Measurements from ENCODE around the gene MUC21.

The MUC21 gene

DNA sequence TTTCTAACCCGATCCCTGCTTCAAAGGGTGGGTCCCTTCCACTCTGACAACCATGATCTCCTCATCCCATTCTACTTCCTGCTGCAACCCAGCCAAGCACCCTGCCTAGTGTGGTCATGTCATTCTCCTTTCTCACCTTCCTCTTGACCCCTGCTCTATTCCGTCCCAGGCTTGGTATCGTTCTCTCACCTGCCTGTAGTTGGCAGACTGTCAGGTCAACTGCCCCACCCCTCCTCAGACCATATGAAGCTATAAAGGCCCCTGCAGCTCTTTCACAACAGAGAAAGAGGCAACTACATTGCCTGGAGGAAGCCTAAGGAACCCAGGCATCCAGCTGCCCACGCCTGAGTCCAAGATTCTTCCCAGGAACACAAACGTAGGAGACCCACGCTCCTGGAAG is at the start of gene MUC21:
Gene MUC21 (plus strand): TSS at position 280 of the 400 bp plus-strand sequence. CDS start 241 bp downstream, outside the sequence.
- no peak for DNase-seq (ENCODE audit: low read depth)

DNA sequence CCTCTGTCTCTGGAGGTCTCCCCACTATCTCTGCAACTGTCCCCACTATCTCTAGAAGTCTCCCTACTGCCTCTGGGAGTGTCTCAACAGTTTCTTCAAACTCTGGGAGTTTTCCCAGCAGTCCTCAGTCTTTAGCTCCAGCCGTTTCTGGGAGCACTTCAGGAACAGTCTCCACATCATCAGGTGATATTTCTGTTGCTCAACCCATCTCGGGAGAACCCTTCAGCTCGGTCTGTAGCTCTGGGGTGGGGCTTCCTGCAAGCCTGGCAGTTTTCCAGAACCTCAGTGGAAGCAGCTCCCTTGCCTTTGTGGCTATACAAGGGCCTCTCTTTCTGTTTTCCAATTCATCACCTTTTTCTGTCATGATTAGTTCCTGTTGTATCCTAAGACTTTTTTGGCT is 48.5 kb upstream of the MUC21 start:
- DNase-seq (ENCODE audit: low read depth) = no peak

DNA sequence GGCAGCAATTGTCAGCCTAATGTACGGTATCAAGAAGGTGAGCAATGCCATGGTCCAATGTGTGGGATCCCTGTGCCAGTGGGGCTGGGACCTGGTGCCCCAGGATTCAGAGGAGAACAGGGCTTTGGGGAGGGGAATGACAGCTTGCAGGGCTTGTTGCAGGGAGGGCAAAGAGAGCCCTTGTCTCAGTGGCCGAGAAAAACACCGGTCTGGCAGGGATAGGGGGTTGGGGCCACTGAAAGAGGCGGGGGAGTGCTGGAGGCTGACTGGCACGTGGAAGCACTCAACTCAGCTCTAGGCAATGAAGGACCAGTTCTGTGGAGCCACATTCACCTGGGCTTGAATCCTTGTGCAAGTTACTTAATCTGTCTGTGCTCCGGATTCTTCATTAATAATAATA is 46.3 kb upstream of the MUC21 start:
- DNase-seq (ENCODE audit: low read depth) = no peak

DNA sequence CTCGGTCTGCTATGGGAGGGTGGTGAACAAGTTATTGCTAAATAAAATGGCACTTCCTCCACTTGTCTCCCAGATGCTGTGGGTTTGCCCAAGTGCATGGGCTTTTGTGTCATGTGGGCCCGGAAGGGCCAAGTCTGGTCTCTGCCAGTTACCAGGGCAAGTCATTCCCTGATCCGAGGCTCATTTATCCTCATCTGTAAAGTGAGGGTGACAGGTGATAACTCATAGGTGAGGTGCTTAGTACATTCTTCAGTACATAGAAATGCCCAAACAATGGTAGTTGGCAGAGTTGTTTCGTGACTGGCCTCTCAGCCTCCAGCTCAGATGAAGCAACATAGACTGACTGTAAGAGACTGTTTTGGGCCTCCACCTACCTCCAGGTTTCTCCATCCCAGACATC is 44.8 kb upstream of the MUC21 start:
- no peak for DNase-seq (ENCODE audit: low read depth)

DNA sequence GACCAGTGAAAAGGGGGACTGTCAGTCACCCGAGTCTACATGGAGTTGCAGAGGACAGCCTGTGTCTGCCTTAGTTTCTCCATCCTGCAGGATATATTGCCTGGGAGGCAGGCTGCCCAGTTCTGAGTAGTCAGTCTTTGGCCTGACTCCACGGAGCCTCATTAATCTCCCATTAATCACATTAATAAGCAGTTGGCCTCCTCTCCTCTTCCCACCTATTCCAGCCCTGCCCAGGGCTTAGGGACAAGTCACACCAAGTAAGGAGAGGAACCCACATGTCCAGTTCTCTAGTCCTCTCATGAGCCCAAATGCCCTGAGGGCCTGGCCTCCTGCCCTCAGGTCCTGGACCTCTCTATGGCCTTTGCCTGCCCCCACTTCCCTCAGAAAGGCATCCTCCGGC is 44.0 kb upstream of the MUC21 start:
- DNase-seq (ENCODE audit: low read depth) = no peak

DNA sequence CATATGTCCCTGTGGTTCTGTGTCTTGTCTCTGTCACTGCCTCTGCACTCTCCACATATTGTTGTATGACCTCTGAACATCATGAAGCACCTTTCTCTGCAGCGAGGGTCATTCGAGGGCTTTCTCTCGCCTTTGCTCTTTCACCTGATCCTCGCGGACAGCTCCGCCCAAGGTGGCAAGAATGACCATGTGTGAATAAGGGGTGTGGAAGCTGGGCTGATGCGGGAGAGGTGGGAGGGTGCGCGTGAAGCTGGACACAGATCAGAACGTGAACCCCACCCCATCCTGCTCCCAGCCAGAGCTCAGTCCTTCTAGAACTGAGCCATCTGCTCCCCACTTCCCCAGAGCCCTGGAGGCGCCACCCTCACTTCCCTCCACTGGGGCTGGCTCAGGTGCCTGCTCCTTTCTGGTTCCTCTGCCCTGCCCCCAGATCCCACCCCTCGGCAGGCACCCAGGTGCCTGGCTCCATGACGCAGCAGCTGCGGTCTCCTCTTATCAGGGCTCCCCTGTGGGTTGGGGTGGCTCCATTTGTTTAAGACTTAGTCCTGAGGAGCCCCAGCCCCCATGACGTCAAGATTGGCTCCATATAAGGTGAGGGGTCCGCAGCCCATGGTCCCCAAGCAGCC is 43.0 kb upstream of the MUC21 start, which contains the start of gene MUCL3:
Gene MUCL3 (plus strand): TSS at position 613 of the 626 bp plus-strand sequence. CDS start 27 bp downstream, outside the sequence.
- DNase-seq (ENCODE audit: low read depth) = no peak

DNA sequence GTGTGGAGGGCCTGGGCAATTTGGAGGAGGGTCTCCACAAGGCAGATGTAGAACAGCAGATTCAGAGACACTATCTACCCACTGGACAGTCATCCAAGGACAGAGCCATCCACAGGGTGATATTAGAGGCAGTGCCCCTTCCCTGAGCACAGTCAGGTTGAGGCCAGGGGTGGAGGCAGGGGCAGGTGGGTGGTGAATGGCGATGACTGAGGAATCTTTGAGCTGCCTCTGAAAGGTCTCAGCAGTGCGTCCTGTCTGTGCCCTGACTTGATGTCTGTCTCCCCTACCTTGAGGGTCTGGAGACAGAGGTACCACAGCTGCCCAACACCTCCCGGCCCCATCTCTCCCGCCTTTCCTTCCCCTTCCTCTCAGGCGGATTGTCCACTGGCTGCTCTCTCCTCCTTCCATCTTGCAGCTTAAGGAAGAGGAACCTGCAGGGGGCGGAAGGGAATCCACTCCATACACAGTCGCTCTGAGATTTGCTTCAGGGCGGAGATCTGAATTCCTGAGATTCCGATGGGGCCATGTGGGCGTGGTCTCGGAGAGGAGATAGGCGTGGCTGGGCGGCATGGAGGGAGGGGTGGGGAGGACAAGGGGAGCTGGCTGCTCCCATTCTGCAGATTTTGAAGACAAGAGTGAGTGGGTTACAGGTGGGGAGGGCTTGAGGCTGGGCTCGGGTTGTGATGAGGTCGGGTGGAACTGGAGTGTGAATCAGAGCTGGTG is 41.0 kb upstream of the MUC21 start:
- DNase-seq (ENCODE audit: low read depth) = no peak

DNA sequence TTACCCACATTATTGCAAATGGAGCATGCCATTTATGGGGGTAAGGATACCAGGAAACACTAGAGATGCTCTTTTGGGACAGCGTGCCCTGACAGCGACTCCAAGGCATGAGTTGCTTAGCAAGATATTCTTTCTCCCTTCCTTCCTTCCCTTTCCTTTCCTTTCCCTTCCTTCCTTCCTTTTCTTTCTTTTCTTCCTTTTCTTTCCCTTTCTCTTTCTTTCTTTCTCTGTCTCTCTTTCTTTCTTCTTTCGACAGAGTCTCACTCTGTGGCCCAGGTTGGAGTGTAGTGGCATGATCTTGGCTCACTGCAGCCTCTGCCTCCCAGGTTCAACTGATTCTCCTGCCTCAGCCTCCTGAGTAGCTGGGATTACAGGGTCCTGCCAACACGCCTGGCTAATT is 39.5 kb upstream of the MUC21 start:
- no peak for DNase-seq (ENCODE audit: low read depth)

DNA sequence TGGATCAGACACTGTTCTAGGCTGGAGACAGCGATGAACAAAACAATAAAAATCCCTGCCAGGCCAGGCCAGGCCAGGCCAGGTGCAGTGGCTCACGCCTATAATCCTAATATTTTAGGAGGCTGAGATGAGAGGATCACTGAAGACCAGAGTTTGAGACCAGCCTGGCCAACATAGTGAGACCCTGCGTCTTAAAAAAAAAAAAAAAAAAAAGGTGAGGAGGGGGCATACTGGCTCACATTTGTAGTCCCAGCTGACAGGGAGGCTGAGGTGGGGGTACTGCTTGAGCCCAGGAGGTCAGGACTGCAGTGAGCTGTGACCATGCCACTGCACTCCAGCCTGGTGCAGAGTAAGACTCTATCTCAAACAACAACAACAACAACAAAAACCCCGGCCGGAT is 38.2 kb upstream of the MUC21 start:
- no peak for DNase-seq (ENCODE audit: low read depth)

DNA sequence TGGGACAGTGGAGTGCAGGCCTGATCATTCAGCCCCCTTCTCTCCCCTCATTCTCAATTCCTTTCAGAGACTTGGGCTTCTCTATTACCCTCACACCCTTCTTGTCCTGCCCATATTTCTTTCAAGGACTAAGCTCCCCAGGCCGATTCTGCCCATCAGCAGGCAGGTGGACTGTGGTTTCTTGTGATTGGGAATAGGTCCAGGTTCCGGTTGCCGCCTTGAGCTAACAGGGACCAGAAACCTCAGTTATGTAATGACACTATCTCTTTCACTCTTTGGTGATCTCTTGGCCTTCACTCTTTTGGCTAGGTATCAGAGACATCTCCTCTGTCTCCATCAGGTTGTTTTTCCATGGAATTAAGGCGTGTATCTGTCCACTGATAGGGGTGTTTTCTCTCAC is 36.3 kb upstream of the MUC21 start:
- DNase-seq (ENCODE audit: low read depth) = no peak

DNA sequence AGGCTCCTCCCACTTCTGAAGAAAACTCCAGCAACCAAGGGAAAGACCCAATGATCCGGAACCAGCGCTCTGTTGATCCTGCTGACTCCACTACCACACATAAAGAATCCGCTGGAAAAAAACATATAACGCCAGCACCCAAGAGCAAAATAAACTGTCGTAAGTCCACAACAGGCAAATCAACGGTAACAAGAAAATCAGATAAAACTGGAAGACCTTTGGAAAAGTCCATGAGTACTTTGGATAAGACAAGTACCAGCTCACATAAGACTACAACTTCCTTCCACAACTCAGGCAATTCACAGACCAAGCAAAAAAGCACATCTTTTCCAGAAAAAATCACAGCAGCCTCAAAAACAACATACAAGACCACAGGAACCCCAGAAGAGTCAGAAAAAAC is 34.7 kb upstream of the MUC21 start:
- DNase-seq (ENCODE audit: low read depth) = no peak

DNA sequence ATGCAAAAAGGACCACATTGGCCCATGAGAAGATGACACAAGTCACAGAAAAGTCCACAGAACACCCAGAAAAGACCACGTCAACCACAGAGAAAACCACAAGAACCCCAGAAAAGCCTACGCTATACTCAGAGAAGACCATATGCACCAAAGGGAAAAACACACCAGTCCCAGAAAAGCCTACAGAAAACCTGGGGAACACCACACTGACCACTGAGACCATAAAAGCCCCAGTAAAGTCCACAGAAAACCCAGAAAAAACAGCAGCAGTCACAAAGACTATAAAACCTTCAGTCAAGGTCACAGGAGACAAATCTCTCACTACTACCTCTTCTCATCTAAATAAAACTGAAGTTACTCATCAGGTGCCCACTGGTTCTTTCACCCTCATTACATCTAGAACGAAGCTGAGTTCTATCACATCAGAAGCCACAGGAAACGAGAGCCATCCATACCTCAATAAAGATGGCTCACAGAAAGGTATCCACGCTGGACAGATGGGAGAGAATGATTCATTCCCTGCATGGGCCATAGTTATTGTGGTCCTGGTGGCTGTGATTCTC is 31.5 kb upstream of the MUC21 start:
- DNase-seq (ENCODE audit: low read depth) = no peak

DNA sequence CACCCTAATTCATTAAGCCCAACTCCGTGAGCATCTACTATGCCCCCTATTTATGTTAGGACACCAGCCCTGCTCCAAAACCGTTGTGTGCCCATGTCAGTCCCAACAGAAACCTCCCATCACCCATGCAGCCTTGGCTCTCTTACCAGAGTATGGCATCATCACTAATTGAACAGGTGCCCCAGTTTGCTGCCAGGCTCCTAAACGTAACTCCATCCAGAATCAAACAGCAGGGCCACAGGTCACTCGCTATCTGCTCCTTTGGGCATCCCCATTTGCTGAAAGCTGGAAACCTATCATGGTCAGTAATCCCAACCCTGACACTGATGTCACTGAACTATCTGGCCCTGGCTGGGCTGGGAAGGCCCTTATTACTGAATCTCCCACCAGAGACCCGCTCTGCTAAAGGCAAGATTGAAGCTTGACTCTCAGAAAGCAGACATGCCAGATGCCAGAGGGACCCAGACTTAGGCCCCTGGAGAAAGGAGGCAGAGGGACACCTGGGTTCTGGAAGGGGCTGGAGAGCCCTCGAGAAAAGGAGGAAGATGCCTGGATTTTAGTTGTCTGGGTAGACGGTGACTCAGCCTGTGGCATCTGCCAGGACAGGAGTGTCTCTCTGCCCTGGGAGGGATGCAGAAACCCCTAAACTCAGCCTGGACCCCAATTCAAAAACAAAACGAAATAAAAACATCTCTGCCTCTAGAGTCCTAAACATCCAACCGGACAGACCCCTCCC is 28.7 kb upstream of the MUC21 start:
- DNase-seq (ENCODE audit: low read depth) = no peak

DNA sequence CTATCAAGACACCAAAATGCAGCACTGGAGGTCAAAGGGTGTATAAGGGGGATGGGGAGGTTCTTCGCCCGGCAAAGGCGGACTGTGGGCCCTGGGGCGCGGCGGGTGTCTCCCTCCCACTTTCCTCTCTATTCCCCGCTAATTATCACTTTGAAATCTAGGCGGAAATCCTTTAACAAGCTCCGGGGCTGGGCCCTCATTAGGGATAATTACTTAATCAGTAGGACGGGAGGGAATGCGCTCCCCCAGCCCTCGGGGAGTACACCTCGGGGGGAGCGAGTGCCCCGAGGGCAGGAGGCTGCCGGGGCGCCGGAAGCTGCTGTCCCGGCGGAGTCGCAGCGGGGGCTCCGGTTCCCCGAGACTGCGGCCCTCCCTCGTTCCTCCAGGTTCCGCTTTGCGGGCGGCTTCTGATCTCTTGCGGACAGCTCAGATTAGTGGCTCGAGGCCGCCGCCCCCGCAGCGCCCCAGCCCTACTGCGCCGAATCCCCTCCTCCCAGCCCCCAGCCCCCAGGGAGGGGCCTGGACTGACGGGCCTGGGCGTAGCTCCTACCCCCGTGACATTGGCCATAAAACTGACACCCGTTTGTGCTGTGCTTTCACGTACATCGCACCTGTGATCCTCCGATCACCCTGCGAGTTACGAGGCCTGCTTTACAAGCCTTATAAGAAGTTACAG is 28.0 kb upstream of the MUC21 start:
- peak; percentile 65 for DNase-seq (ENCODE audit: low read depth)

DNA sequence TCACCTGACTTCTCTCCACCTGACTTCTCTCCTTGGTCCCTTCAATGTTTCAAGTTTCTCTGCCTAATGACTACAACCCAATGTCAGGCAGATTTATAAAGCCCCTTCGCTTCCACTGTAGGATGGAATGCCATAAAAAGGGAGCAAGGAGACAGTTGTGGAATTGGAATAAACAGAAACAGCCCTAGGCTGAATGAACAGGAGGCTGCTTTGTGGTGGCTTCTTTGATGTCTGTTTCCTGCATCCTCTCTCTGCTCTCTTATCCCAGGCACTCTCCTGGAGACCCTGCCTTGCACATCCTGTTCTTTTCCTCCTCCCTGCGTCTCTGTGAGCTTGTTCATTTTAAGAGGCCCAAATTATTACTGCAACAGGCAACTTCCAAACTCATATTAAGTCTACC is 25.8 kb upstream of the MUC21 start:
- DNase-seq (ENCODE audit: low read depth) = no peak

DNA sequence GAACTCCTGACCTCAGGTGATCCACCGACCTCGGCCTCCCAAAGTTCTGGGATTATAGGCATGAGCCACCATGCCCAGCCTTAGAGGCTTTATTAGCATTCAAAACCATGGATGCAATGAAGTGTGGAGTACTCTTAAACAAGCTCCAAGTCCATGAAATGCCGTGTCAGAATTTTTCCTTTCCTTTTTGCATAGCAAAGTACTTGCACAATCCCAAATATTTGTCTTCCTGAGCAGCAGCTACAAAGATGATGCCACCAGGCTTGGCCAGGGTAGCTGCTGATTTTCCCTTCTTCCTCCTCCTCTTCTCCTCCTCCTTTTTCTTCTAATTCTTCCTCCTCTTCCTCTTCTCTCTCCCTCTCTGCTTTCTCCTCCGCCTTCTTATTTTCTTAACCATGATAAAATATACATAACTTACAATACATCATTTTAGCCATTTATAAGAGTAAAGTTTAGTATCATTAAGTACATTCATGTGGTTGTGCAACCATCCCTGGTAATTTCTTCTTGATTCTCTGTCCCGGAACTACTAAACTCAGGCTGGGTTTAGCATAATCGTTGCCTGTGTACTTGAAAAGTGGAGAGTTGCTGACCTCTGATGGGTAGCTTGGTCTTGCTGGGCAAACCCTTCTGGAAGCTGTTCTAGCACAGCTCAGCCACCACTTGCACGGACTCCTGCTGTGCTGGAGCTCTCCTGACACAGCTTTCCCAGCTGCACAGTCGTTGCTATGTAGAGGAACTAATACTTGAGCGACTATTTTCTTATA is 22.4 kb upstream of the MUC21 start:
- no peak for DNase-seq (ENCODE audit: low read depth)

DNA sequence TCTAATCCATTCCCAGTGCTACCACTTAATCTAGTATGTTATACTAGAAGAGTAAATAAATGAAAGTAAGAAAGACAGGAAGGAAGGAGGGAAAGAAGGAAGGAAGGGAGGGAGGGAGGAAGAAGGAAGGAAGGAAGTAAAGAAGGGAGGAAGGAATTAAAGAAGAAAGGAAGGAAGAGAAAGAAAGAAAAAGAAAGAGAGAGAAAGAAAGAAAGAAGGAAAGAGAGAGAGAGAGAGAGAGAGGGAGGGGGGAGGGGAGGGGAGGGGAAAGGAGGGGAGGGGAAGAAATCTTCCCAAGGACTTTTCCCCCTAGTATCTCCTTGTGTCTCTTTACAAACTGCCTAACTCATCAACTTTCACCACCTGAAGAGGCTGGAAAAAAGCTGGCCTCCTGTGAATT is 20.8 kb upstream of the MUC21 start:
- DNase-seq (ENCODE audit: low read depth) = no peak

DNA sequence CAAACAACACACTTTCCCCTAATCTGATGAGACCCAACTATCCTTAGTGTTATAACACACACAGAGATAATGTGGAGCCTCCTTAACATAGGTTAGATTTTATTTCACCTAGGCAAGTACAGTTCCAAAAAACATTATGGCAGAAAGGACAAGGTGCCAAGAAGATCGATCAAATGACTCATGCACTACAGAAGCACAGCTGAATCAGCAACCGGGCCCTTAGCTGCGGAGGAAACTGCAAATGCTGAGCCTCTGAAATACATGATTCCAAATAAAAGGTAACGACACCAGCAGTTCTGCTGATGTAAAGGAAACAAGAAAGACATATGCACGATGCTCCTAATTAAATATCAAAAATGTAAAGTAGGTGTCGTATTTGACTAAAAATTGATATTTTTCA is 19.9 kb upstream of the MUC21 start:
- no peak for DNase-seq (ENCODE audit: low read depth)

DNA sequence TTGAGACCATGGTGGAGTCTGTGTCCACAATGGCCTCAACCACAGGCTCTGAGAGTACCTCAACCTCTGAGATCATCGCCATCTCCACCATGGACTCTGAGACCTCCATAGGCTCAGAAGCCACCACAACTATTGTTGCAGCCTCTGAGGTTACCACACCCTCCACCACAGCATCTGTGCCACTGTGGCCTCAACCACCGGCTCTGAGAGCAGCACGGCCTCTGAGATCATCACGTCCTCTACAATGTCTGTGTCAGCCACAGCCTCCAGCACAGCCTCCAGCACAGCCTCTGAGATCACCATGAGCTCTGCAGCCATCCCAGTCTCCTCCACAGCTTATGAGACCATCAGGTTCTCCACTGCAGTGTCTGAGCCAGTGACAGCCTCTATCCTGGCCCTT is 19.4 kb upstream of the MUC21 start:
- DNase-seq (ENCODE audit: low read depth) = no peak

DNA sequence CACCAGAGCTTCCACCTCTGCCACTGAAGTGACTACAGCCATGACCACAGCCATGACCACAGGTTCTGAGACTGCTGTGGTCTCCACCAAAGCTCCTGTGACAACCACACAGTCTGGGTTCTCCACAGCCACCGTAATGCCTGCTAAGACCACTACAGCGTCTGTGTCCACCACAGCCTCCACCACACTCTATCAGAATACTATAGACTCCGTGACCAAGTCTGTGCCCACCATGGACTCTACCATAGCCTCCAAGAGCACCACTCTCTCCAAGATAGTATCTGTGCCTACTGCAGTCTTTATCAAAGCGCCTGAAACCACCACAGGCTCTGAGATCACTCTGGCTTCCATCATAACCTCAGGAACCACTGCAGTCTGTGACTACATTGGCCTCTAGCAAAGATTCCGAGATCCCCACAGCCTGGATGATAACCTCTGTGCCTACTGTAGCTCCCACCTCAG is 18.3 kb upstream of the MUC21 start:
- no peak for DNase-seq (ENCODE audit: low read depth)

DNA sequence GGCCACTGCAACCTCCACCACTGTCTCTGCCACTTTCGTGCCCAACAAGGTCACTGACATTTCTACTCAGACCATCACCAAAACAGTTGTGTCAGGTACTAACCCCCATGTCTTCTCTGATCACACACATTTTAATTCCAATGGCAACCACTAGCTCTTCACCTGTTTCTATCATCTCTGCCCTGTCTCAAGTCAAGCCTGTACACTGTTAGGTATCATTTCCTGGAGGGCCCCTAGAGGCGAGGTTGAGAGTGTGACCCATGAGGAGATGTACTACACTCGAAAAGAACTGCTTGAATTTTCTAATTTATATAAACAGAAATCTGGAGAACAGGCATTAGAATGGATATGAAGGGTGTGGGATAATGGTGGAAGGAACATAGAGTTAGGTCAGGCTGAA is 17.4 kb upstream of the MUC21 start:
- no peak for DNase-seq (ENCODE audit: low read depth)

Measured in activated T-helper 9 cell treated with anti-CD3 and anti-CD28 coated beads, Interleukin-2, amount 50 U/mL, for 16 hours (primary cell).